Activated CD8-positive, alpha-beta memory T cell treated with anti-CD3 and anti-CD28 coated beads for 1 hour (primary cell): Measurements from ENCODE around the gene TOGARAM1.

ENCODE experiments used
- DNase-seq, 2 donors: peaks; one replicate each; pipeline ENCODE4 v3.0.0-alpha.2; 2020; ENCODE audit warnings: low read depth in 1 of 2; ENCODE audit errors: extremely low read depth in 1 of 2

Gene TOGARAM1

GRCh38 chr14:45084946-45085346 lies 123.0 kb downstream of the TOGARAM1 start:
- DNase-seq: no peak

GRCh38 chr14:45089813-45090212 lies 127.8 kb downstream of the TOGARAM1 start:
- DNase-seq: no peak

GRCh38 chr14:45091710-45092109 lies 129.7 kb downstream of the TOGARAM1 start:
- DNase-seq: no peak

GRCh38 chr14:45094275-45094674 lies 132.3 kb downstream of the TOGARAM1 start:
- DNase-seq: no peak

- no peak for DNase-seq
Measured at GRCh38 chr14:45095143-45095542, 133.2 kb downstream of the TOGARAM1 start.

- no peak for DNase-seq
Measured at GRCh38 chr14:45096218-45096617, 134.2 kb downstream of the TOGARAM1 start.

GRCh38 chr14:45103806-45104205 lies 141.8 kb downstream of the TOGARAM1 start:
- no peak for DNase-seq

GRCh38 chr14:45104561-45104960 lies 142.6 kb downstream of the TOGARAM1 start:
- no peak for DNase-seq

- DNase-seq: no peak
Measured at GRCh38 chr14:45112896-45113781, 151.1 kb downstream of the TOGARAM1 start.

- DNase-seq: no peak
Measured at GRCh38 chr14:45114327-45114726, 152.3 kb downstream of the TOGARAM1 start.

- no peak for DNase-seq
Measured at GRCh38 chr14:45118594-45118993, 156.6 kb downstream of the TOGARAM1 start.

GRCh38 chr14:45120096-45120495 lies 158.1 kb downstream of the TOGARAM1 start:
- DNase-seq: no peak

GRCh38 chr14:45123271-45123670 lies 161.3 kb downstream of the TOGARAM1 start:
- DNase-seq: no peak
